GM19438 (cell line): ENCODE data around the gene ZNF3.
"Not testable (repeated sequence)": the region's sequence is repeated elsewhere in the genome, so short reads cannot be mapped to it uniquely, and the experiment has no call there.

Experiments
- ATAC-seq: cut with Tn5 transposase; IDR thresholded peaks from one replicate; pipeline ENCODE4 v1.9.1; 2021; ENCODE audit warnings: low read depth; ENCODE audit not compliant: unreplicated experiment

Gene ZNF3

GRCh38 chr7:100081535-100082102 is at the start of gene ZNF3:
TSS of gene ZNF3 (minus strand) at chr7:100081723. CDS start at chr7:100077357, 4,366 bp downstream.
- ATAC-seq = peak; percentile 83

GRCh38 chr7:100130608-100131453 is 49.3 kb upstream of the ZNF3 start:
- no peak for ATAC-seq

- ATAC-seq = not testable (repeated sequence)
These were observed 48.7 kb upstream of the ZNF3 start for GRCh38 chr7:100130220-100130607.

GRCh38 chr7:100128637-100128963 is 47.1 kb upstream of the ZNF3 start:
- no peak for ATAC-seq

- ATAC-seq = no peak
These were observed 46.5 kb upstream of the ZNF3 start for GRCh38 chr7:100127866-100128636.

GRCh38 chr7:100126931-100127865 is 45.7 kb upstream of the ZNF3 start, which contains the start of gene MBLAC1:
TSS of gene MBLAC1 (plus strand) at chr7:100126967. CDS start at chr7:100127396, 429 bp downstream.
- peak; percentile 59 for ATAC-seq

- ATAC-seq = peak; percentile 37
These were observed 44.9 kb upstream of the ZNF3 start for GRCh38 chr7:100126239-100126930.

- no peak for ATAC-seq
These were observed 43.0 kb upstream of the ZNF3 start for GRCh38 chr7:100124301-100125230.

- ATAC-seq = no peak
These were observed 41.0 kb upstream of the ZNF3 start for GRCh38 chr7:100122568-100122967.

- ATAC-seq = no peak
These were observed 40.5 kb upstream of the ZNF3 start for GRCh38 chr7:100122067-100122466.

- no peak for ATAC-seq
These were observed 39.2 kb upstream of the ZNF3 start for GRCh38 chr7:100120733-100121036.

GRCh38 chr7:100119970-100120732 is 38.6 kb upstream of the ZNF3 start:
- ATAC-seq = peak; percentile 43

- peak; percentile 69 for ATAC-seq
These were observed 37.8 kb upstream of the ZNF3 start, which contains the start of the genes CNPY4 and TAF6 for GRCh38 chr7:100119072-100119969. TSS of gene CNPY4 (plus strand) at chr7:100119634. CDS start at chr7:100119745, 111 bp downstream. TSS of gene TAF6 (minus strand) at chr7:100119358. CDS start at chr7:100114209, 5,149 bp downstream.

- no peak for ATAC-seq
These were observed 37.0 kb upstream of the ZNF3 start for GRCh38 chr7:100118388-100119071.

GRCh38 chr7:100115026-100115425 is 33.5 kb upstream of the ZNF3 start:
- ATAC-seq = no peak

- no peak for ATAC-seq
These were observed 30.4 kb upstream of the ZNF3 start for GRCh38 chr7:100111914-100112313.
